A549 (cell line): ENCODE measurements around the gene CCT8. TPM values are rescaled to one million over a fixed set of nuclear protein-coding genes. Genes with fewer than 3 reads are reported as not detected.
A peak's percentile ranks its signal among the peaks of the same experiment; 100 is the strongest.

Experiments used
- ATAC-seq, 2 experiments: fragments of 200-7000 bp in 1 of 2; fragments of >200 bp in 1 of 2; cut with Nextera tagmentation in 1 of 2; cut with Tn5 transposase in 1 of 2; 3 replicates each; pipeline versions ENCODE4 v1.8.0 to v1.9.1; 2018 to 2020; ENCODE audit warnings: mild to moderate bottlenecking in 1 of 2, moderate library complexity in 1 of 2
- CTCF ChIA-PET: fragments of 300-600 bp; sonication (Branson Sonifier 250); formaldehyde crosslinking; extraction: SDS; loops from one replicate; lab custom pipeline; 2021; ENCODE audit warnings: antibody characterized with exemption, inconsistent platforms; lab: Yijun Ruan, JAX
- POLR2A ChIA-PET: fragments of 350-600 bp; formaldehyde crosslinking; extraction: SDS; loops from one replicate; lab custom pipeline; 2021; ENCODE audit warnings: antibody characterized with exemption, inconsistent platforms; lab: Yijun Ruan, JAX
- DNase-seq, 2 experiments: peaks; one replicate each; pipeline versions ENCODE4 v3.0.0 to v3.0.0-alpha.2; 2011 to 2016; ENCODE audit warnings: low read depth in 1 of 2, low spot score in 1 of 2
- FAIRE-seq: peaks from 2 replicates; lab custom pipeline; 2011; peaks lifted over from hg19 to GRCh38; lab: Jason Lieb, UNC
- H3K27ac ChIP-seq, 2 experiments: fragments of >200 bp; sonication (Bioruptor Twin); formaldehyde crosslinking; 3 replicates each; pipeline ENCODE4 v1.5.1; 2016 to 2017
- H3K4me1 ChIP-seq: fragments of >200 bp; sonication (Bioruptor Twin); formaldehyde crosslinking; 3 replicates; pipeline ENCODE4 v1.6.1; 2016
- H3K4me2 ChIP-seq: fragments of >200 bp; sonication (Bioruptor Twin); formaldehyde crosslinking; 3 replicates; pipeline ENCODE4 v1.6.1; 2016
- H3K4me3 ChIP-seq: fragments of >200 bp; sonication (Bioruptor Twin); formaldehyde crosslinking; 3 replicates; pipeline ENCODE4 v1.5.1; 2016
- H3K9me3 ChIP-seq: fragments of >200 bp; sonication (Bioruptor Twin); formaldehyde crosslinking; 3 replicates; pipeline ENCODE4 v1.6.1; 2016
- CHD2 ChIP-seq: fragments of 150-350 bp; IDR thresholded peaks from 2 replicates; pipeline ENCODE4 v1.6.1; 2014; ENCODE audit warnings: low read length; ENCODE audit not compliant: partially characterized antibody
- CTCF ChIP-seq: fragments of >200 bp; sonication (Bioruptor Twin); formaldehyde crosslinking; IDR thresholded peaks from 3 replicates; pipeline ENCODE4 v1.5.1; 2016
- EHF ChIP-seq: fragments of 250-450 bp; sonication (Bioruptor Pico); IDR thresholded peaks from 2 replicates; pipeline ENCODE4 v1.5.0; 2020; ENCODE audit warnings: mild to moderate bottlenecking
- FOSB ChIP-seq: fragments of 250-450 bp; sonication (Bioruptor Pico); IDR thresholded peaks from 2 replicates; pipeline ENCODE4 v1.5.0; 2020; ENCODE audit warnings: mild to moderate bottlenecking, moderate library complexity
- FOXS1 ChIP-seq: fragments of 250-450 bp; sonication (Bioruptor Pico); IDR thresholded peaks from 2 replicates; pipeline ENCODE4 v1.5.0; 2020; ENCODE audit warnings: mild to moderate bottlenecking, moderate library complexity
- HEYL ChIP-seq: fragments of 250-450 bp; sonication (Bioruptor Pico); IDR thresholded peaks from 2 replicates; pipeline ENCODE4 v1.8.0; 2021; ENCODE audit warnings: mild to moderate bottlenecking, moderate library complexity
- HMGXB4 ChIP-seq: fragments of 250-450 bp; sonication (Bioruptor Pico); IDR thresholded peaks from 2 replicates; pipeline ENCODE4 v1.5.0; 2021; ENCODE audit warnings: mild to moderate bottlenecking, moderate library complexity, borderline replicate concordance
- HOXB13 ChIP-seq: fragments of 250-450 bp; sonication (Bioruptor Pico); IDR thresholded peaks from 2 replicates; pipeline ENCODE4 v1.5.0; 2020; ENCODE audit warnings: low read depth, mild to moderate bottlenecking, moderate library complexity
- JUN ChIP-seq, 2 experiments: fragments of >200 bp; sonication (Bioruptor Twin); formaldehyde crosslinking; IDR thresholded peaks; 2 replicates in 1 of 2; 3 replicates in 1 of 2; pipeline ENCODE4 v1.6.1; 2016 to 2017
- KDM1A ChIP-seq: fragments of 200-600 bp; sonication (generic); IDR thresholded peaks from 2 replicates; pipeline ENCODE4 v1.6.1; 2016; ENCODE audit warnings: low read depth, mild to moderate bottlenecking
- KDM5A ChIP-seq: fragments of 200-600 bp; sonication (generic); IDR thresholded peaks from 2 replicates; pipeline ENCODE4 v1.6.1; 2016; ENCODE audit warnings: antibody characterized with exemption, mild to moderate bottlenecking
- MAFK ChIP-seq: fragments of 450-650 bp; IDR thresholded peaks from 2 replicates; pipeline ENCODE4 v1.6.1; 2014; ENCODE audit not compliant: partially characterized antibody
- MYC ChIP-seq: IDR thresholded peaks from 2 replicates; pipeline ENCODE4 v1.6.1; 2012; ENCODE audit warnings: mild to moderate bottlenecking, inconsistent platforms, low read length, improper control_type of control experiment, borderline replicate concordance
- NFE2L2 ChIP-seq: fragments of 150-350 bp; conservative IDR thresholded peaks from 2 replicates; pipeline ENCODE4 v1.6.1; 2014; ENCODE audit warnings: low read length
- NR3C1 ChIP-seq: fragments of >200 bp; sonication (Bioruptor Twin); formaldehyde crosslinking; IDR thresholded peaks from 3 replicates; pipeline ENCODE4 v1.6.1; 2017
- PHF8 ChIP-seq: fragments of 200-600 bp; sonication (generic); IDR thresholded peaks from 2 replicates; pipeline ENCODE4 v1.6.1; 2016; ENCODE audit warnings: low read depth, mild to moderate bottlenecking, antibody characterized with exemption, moderate library complexity, borderline replicate concordance
- RAD21 ChIP-seq, 2 experiments: fragments of >200 bp in 1 of 2; sonication (Bioruptor Twin) in 1 of 2; formaldehyde crosslinking in 1 of 2; IDR thresholded peaks in 1 of 2; conservative IDR thresholded peaks in 1 of 2; 2 replicates in 1 of 2; 3 replicates in 1 of 2; pipeline ENCODE4 v1.6.1; 2012 to 2018; ENCODE audit warnings: inconsistent platforms in 1 of 2
- RARB ChIP-seq: fragments of 250-450 bp; sonication (Bioruptor Pico); IDR thresholded peaks from 2 replicates; pipeline ENCODE4 v1.8.0; 2021; ENCODE audit warnings: mild to moderate bottlenecking, moderate library complexity
- REST ChIP-seq: fragments of 200-600 bp; sonication (generic); IDR thresholded peaks from 2 replicates; pipeline ENCODE4 v1.6.1; 2016; ENCODE audit warnings: antibody characterized with exemption, mild to moderate bottlenecking, moderate library complexity
- SMC3 ChIP-seq: fragments of >200 bp; sonication (Bioruptor Twin); formaldehyde crosslinking; IDR thresholded peaks from 3 replicates; pipeline ENCODE4 v1.6.1; 2018; ENCODE audit warnings: inconsistent platforms
- USF2 ChIP-seq: fragments of 450-650 bp; IDR thresholded peaks from 2 replicates; pipeline ENCODE4 v1.6.1; 2014; ENCODE audit warnings: antibody characterized with exemption
- ZFP36 ChIP-seq: fragments of 450-650 bp; IDR thresholded peaks from 2 replicates; pipeline ENCODE4 v1.6.1; 2014; ENCODE audit warnings: borderline replicate concordance; ENCODE audit not compliant: partially characterized antibody
- ZNF302 ChIP-seq: fragments of 250-450 bp; sonication (Bioruptor Pico); IDR thresholded peaks from 2 replicates; pipeline ENCODE4 v1.9.0; 2021; ENCODE audit warnings: inconsistent platforms, mild to moderate bottlenecking, moderate library complexity
- ZSCAN20 ChIP-seq: fragments of 250-450 bp; sonication (Bioruptor Pico); IDR thresholded peaks from 2 replicates; pipeline ENCODE4 v1.8.0; 2022; ENCODE audit warnings: mild to moderate bottlenecking, moderate library complexity
- WGBS: methylation state at CpG from one replicate; pipeline ENCODE4 v1.1.6; 2017; ENCODE audit errors: missing lambda C conversion rate; 5-methylcytosine and 5-hydroxymethylcytosine counted together
- polyA plus RNA-seq, 4 experiments: library from polyadenylated mRNA; depleted of rRNA in 3 of 4; stranded (reverse); fragments of >200 nt; fragmentation: RNase III in 1 of 4; extraction: RNeasy Plus Mini Kit Qiagen cat#74134 plus additional on column Dnase treatment in 1 of 4; gene quantifications; 2 replicates in 3 of 4; 3 replicates in 1 of 4; pipeline ENCODE4 v1.2.3, GENCODE V29; 2011 to 2017

Gene CCT8
- polyA plus RNA-seq, 2 of the 4 experiments (the other 2 are of a cell fraction): 216 to 296 TPM

- Histone ChIP-seq H3K27ac (no peak overlapping the region), H3K9me3 (no peaks in the 10 kb centered on the region), H3K4me3 (no peak overlapping the region), H3K4me1 (peaks cover 4% of the 10 kb centered on the region; the same call in 1 of the 3 replicates), H3K4me2 (no peak overlapping the region)
- no peak for ATAC-seq
- FAIRE-seq: no peak
- no peak for DNase-seq
- TF ChIP-seq HMGXB4: no peak
- CTCF ChIA-PET: interaction anchor here (0.8 to 1.2 kb wide), 2 partner anchors 13 to 36 kb away, joined by 3 to 4 read pairs; no protein-coding TSS in a partner anchor
- WGBS: 100% methylated on average over 1 of the region's 1 CpG
- POLR2A ChIA-PET: interaction anchor here (1.3 kb wide), 1 partner anchor 8 kb away, joined by 3 read pairs; no protein-coding TSS in a partner anchor
Observed at GRCh38 chr21:29030909-29031308, 42.5 kb downstream of the CCT8 start.

- ChIA-PET CTCF (interaction anchor here (1.2 kb wide), 1 partner anchor 9 kb away, joined by 4 read pairs; no protein-coding TSS in a partner anchor), POLR2A (interaction anchor here (0.7 kb wide), 1 partner anchor 11 kb away, joined by 3 read pairs; the partner anchor contains the start of gene RWDD2B)
- Histone ChIP-seq H3K4me3 (no peak overlapping the region), H3K27ac (no peak overlapping the region), H3K4me1 (peaks cover 8% of the 10 kb centered on the region; the same call in 1 of the 3 replicates), H3K4me2 (no peak overlapping the region), H3K9me3 (no peaks in the 10 kb centered on the region)
- DNase-seq: no peak
- 91% methylated on average over 1 of the region's 1 CpG for WGBS
- no peak for ATAC-seq
- no peak for FAIRE-seq
- TF ChIP-seq JUN (IDR thresholded peaks at IDR 0.05): no peak
- no peak for TF ChIP-seq HMGXB4
- TF ChIP-seq HOXB13: no peak
- TF ChIP-seq RAD21 (conservative IDR thresholded peaks at IDR 0.05 in 1 of 2, IDR thresholded peaks at IDR 0.05 in 1 of 2): no peak
- TF ChIP-seq SMC3: no peak
- no peak for TF ChIP-seq PHF8
- no peak for TF ChIP-seq KDM5A
- TF ChIP-seq ZFP36: no peak
- no peak for TF ChIP-seq REST
- no peak for TF ChIP-seq HEYL (CRISPR knock-in tag)
- no peak for TF ChIP-seq KDM1A
- TF ChIP-seq RARB (CRISPR knock-in tag): no peak
- no peak for TF ChIP-seq MYC
- TF ChIP-seq, all 56 proteins: peak for 0
Observed at GRCh38 chr21:29029524-29029923, 43.9 kb downstream of the CCT8 start.

GRCh38 chr21:29025328-29025713, 48.1 kb downstream of the CCT8 start:
- no peak for ATAC-seq
- WGBS: 3% methylated on average over 6 of the region's 6 CpGs
- no peak for TF ChIP-seq EHF
- TF ChIP-seq CHD2: no peak
- TF ChIP-seq NFE2L2: no peak
- TF ChIP-seq USF2: no peak
- no peak for TF ChIP-seq ZSCAN20 (CRISPR knock-in tag)
- no peak for TF ChIP-seq NR3C1
- no peak for TF ChIP-seq FOSB (CRISPR knock-in tag)
- no peak for TF ChIP-seq ZNF302 (CRISPR knock-in tag)
- no peak for TF ChIP-seq MAFK
- no peak for TF ChIP-seq FOXS1 (CRISPR knock-in tag)
- no peak for TF ChIP-seq CTCF
- POLR2A ChIA-PET: interaction anchor here (1.4 to 2.9 kb wide), 4 partner anchors 20 to 48 kb away, joined by 5 to 34 read pairs (median 12); partner anchors contain the start of genes CCT8 and LTN1
- Histone ChIP-seq H3K4me3 (peak overlapping the region; percentile 78), H3K27ac (peak overlapping the region; percentile 98 to 99), H3K4me2 (peak overlapping the region; percentile 80), H3K9me3 (no peaks in the 10 kb centered on the region), H3K4me1 (peaks cover 8% of the 10 kb centered on the region; the same call in 1 of the 3 replicates)
- DNase-seq: no peak
- FAIRE-seq: no peak
- CTCF ChIA-PET: no interaction called here
